ENCODE measurements around the gene PUS10.
"Not testable (repeated sequence)": the region's sequence is repeated elsewhere in the genome, so short reads cannot be mapped to it uniquely, and the experiment has no call there.

PUS10 gene

GRCh38 chr2:60966507-60967405, 51.3 kb downstream of the PUS10 start:
- no peak for DNase-seq (ENCODE audit: low spot score)

DNA sequence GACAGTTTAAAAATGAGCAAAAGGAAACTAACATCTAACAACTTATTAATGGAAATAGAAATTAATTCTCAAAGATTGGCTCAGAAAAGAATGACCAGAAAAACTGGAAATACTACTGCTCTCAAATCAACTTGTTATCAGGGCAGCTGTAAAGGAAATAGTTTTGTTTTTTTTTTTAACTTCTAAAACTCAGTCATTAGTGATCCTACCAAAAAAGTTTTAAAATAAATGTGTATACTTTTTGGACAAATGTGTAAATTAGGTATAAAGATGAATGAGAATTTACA, 52.6 kb downstream of the PUS10 start:
- DNase-seq (ENCODE audit: low spot score), result no peak

DNA sequence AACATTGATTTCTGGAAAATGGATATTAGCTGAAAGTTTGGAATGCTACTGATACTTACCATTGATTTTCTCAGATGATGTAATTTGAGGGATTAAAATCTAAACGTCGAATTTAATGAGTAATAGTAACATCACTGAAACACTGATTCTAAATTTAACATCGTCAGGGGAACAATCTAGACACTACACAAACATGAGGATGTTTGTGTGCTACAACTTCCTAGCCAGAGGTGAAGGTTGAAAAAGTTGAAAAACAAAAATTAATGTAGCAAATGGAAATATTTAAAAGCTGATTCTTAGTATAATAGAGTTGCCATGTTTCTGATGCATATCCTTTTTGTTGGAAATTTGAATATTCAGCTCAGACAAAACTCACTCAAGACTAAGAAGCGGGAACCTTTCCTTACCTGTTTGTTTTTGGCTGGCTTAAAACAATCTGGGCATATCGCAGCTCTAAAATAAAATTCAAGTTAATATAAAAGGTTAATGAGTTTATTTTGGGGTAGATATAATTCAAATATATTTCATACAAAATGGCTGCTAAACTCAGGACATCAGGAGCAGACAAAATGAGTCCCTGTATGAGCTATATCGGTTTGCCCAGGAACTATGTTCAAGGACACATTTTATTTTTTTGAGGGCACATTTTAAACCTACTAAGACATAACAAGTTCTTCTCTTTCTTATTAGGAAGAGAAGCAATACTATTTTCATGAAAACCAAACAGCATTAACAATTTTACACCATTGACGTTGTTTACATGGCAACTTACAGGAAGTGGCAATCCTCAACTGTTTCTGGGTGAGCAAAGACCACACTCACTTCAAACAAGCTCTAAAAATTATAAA, 53.2 kb downstream of the PUS10 start:
- DNase-seq (ENCODE audit: low spot score), result no peak

GRCh38 chr2:60963190-60963589, 54.9 kb downstream of the PUS10 start:
- no peak for DNase-seq (ENCODE audit: low spot score)

- DNase-seq (ENCODE audit: low spot score), result no peak
Observed at GRCh38 chr2:60962528-60962927, 55.5 kb downstream of the PUS10 start.

DNA sequence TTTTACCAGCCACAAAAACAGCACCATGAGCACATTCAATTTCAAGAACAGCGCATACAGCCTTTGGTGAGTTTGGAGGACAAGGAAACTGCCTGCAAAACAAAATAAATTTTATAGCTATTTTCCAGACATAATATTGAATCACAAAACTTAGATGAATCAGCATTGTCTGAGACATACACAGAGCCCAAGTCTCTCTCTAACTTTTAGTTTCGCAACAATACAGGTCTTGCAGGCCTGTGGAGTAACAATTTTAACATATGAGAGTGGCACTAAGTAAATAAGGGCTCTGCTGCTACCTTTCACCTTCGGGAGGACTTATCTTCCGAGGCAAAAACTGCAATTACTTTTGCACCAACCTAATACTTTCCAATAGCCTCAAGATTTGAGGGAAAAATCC, 56.6 kb downstream of the PUS10 start:
- DNase-seq (ENCODE audit: low spot score), result no peak

GRCh38 chr2:60960706-60961105, 57.3 kb downstream of the PUS10 start:
- no peak for DNase-seq (ENCODE audit: low spot score)

GRCh38 chr2:60959501-60959900, 58.6 kb downstream of the PUS10 start:
- no peak for DNase-seq (ENCODE audit: low spot score)

DNA sequence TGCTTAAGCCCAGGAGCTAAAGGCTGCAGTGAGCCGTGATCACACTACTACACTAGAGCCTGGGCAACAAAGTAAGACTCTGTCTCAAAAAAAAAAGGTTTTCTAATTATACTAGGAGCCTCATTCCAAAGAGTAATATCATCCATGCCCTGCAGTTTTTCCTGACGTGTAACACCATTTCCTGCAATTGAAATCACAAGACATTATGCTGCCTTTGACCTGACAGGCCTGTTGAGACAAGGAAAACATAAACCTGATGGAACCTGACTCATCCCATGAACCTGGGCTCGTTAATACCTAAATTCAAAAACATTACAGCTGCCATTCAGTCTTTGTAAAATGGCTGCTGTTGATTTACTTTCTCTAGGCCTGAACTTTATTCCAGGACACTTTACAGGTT, 59.3 kb downstream of the PUS10 start:
- DNase-seq (ENCODE audit: low spot score), result no peak

DNA sequence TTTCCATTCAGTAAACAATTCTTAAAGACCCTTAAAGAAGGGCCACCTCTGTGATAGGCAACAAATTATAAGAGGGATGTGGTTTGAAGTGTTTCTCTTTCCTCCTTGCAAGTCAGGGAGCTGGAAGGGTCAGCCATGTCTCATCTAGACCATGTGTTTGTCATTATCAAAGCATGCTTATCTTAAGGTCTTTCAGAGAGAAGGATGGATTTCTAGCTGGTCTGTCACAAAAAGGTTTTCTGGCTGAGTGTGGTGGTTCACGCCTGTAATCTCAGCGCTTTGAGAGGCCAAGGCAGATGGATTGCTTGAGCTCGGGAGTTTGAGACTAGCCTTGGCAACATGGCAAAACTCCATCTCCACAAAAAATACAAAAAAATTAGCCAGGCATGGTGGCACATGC, 59.7 kb downstream of the PUS10 start:
- DNase-seq (ENCODE audit: low spot score), result no peak

- no peak for DNase-seq (ENCODE audit: low spot score)
Observed at GRCh38 chr2:60957643-60958042, 60.4 kb downstream of the PUS10 start.

GRCh38 chr2:60957224-60957623, 60.8 kb downstream of the PUS10 start:
- no peak for DNase-seq (ENCODE audit: low spot score)

DNA sequence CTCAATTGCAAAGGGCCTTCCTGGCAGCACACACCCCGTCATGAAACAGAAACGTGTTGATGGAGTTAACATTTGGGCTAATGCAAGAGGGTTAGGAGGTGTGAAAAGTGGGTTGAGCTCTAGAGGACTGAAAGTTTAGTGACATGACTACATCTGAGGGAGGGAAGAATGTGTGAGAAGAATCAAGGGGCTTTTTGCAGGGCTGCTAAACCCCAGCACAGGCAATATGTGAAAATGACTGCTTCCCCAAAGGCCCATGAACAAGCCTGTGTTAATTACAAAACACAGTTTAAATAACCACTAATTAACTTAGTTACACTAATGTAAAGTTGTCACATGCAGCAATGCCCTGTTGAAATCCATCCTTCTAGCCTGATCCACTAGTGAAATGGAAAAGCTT, 63.9 kb downstream of the PUS10 start:
- no peak for DNase-seq (ENCODE audit: low spot score)

DNA sequence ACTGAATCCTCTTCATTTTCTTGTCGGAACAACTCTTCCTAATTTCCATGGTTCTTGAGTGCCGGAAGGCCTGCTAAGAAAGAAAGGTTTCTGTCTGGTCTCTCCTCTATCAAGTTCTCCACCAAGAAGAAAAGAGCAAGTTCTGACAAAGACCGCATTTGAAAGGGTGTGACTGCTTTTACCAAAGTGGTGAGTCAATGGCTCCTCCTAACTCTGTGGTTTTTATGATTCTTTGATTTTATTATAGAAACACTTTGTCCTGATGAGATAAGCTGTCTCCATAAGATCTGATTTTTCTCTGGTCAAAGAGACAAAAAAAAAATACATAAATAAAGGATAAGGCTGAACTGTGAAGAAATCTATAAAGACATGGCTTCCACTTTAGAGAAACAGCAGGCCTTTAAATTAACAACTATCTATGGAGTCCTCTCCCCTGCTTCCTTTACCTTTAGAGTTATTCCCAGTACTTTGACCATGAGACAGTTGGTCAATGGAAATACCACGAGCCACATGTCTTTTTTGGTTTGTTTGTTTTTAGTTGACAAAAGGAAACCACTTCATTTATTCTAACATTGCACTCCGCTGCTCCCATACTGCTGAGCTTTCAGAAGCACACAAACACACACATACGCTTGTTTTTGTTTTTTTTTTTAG, 69.0 kb downstream of the PUS10 start:
- DNase-seq (ENCODE audit: low spot score), result peak; percentile 66

GRCh38 chr2:60948161-60948560, 69.9 kb downstream of the PUS10 start:
- DNase-seq (ENCODE audit: low spot score), result no peak

GRCh38 chr2:60947056-60947455, 71.0 kb downstream of the PUS10 start:
- DNase-seq (ENCODE audit: low spot score), result no peak

- no peak for DNase-seq (ENCODE audit: low spot score)
Observed at GRCh38 chr2:60945341-60945740, 72.7 kb downstream of the PUS10 start.

GRCh38 chr2:60939622-60940021, 78.4 kb downstream of the PUS10 start:
- DNase-seq (ENCODE audit: low spot score), result no peak

DNA sequence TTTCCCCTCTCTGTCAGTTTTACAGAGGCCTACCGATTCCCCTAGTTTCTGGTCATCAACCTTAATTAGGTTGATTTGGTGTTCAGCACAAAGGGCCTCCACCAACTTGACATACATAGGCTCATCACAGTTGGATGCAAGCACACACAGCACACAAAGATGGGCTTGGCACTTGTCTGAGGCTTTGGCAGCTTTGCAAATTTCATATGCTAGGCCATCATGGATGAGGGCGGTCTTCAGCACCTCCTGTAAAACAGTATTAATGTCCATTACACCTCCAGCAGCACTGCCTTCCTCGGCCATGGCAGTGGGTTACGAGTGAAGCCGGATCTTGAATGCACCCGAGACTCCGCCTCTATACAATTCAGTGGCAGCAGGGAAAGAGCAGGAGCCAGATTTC, 79.8 kb downstream of the PUS10 start:
- no peak for DNase-seq (ENCODE audit: low spot score)

- no peak for DNase-seq (ENCODE audit: low spot score)
Observed at GRCh38 chr2:60936757-60937156, 81.3 kb downstream of the PUS10 start.

GRCh38 chr2:60934165-60934722, 83.8 kb downstream of the PUS10 start:
- DNase-seq (ENCODE audit: low spot score), result no peak

DNA sequence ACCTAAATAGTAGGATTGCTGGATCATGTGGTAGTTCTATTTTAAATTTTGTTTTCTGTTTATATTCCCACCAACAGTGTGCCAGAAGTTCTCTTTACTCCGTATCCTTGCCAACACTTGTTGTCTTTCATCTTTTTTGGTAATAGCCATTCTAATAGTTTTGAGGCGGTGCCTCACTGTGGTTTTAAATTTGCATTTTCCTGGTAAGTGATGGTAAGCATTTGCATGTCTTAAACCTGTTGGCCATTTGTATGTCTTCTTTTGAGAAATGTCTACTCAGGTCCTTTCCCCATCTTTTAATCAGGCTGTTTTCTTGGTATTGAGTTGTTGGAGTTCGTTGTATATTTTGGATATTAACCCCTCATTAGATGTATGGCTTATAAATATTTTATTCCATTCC, 85.1 kb downstream of the PUS10 start:
- no peak for DNase-seq (ENCODE audit: low spot score)

DNA sequence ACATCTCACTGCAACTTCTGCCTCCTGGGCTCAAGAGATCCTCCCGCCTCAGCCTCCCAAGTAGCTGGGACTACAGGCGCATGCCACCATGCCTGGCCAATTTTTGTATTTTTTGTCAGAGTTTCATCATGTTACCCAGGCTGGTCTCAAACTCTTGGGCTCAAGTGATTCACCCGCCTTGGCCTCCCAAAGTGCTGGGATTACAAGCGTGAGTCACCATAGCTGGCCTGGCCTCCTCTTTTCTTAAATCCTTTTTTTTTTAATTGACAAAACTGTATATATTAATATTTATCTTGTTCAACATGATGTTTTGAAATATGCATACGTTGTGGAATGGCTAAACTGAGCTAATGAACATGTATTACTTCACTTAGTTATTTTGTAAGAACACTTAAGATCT, 86.0 kb downstream of the PUS10 start:
- DNase-seq (ENCODE audit: low spot score), result not testable (repeated sequence)

All from SW480 (cell line).